Left renal pelvis (tissue), 4 donors: ENCODE results near the gene FCER1G. TPM values are rescaled to one million over a fixed set of nuclear protein-coding genes. Genes with fewer than 3 reads are reported as not detected.

Experiments
- DNase-seq, 4 donors: peaks; one replicate each; pipeline ENCODE4 v3.0.0-alpha.2; 2013; ENCODE audit warnings: low read depth in 4 of 4, low spot score in 3 of 4
- polyA plus RNA-seq, 4 donors: library from polyadenylated mRNA; unstranded; fragments of 120-200 nt; gene quantifications; one replicate each; pipeline ENCODE4 v1.2.1, GENCODE V29; 2013; ENCODE audit not compliant: insufficient read length in 4 of 4

The FCER1G gene
- polyA plus RNA-seq, 4 donors: 13.1 to 39.3 (median 17.1) TPM

GRCh38 chr1:161260376-161261260, 45.5 kb downstream of the FCER1G start:
- DNase-seq: no peak

- DNase-seq: no peak
These were observed 46.5 kb downstream of the FCER1G start for GRCh38 chr1:161261261-161262235.

- no peak for DNase-seq
These were observed 50.2 kb downstream of the FCER1G start for GRCh38 chr1:161265305-161265704.

- DNase-seq: no peak
These were observed 51.1 kb downstream of the FCER1G start for GRCh38 chr1:161266202-161266601.

GRCh38 chr1:161266836-161267235, 51.7 kb downstream of the FCER1G start:
- DNase-seq: no peak

- DNase-seq: no peak
These were observed 52.2 kb downstream of the FCER1G start for GRCh38 chr1:161267321-161267720.

Other genes with a start within 250 kb of the FCER1G start
- gene F11R, start 194.1 kb upstream of the FCER1G start, polyA plus RNA-seq: 10 to 100 TPM; 11.1 to 98.1 (median 85.2) TPM
- 10 to 100 TPM in 3 of 4 donors, 1 to 10 TPM in 1; 9.5 to 75.7 (median 52.2) TPM for gene TSTD1, start 176.3 kb upstream of the FCER1G start, polyA plus RNA-seq
- 10 to 100 TPM; 51.0 to 68.9 (median 54.5) TPM for gene USF1, start 169.3 kb upstream of the FCER1G start, polyA plus RNA-seq
- 1 to 10 TPM; 2.2 to 3.8 (median 2.3) TPM for gene ARHGAP30, start 145.4 kb upstream of the FCER1G start, polyA plus RNA-seq
- gene NECTIN4, start 125.7 kb upstream of the FCER1G start, polyA plus RNA-seq: 1 to 10 TPM in 3 of 4 donors, under 1 TPM in 1; 0.14 to 7.3 (median 3.8) TPM
- 10 to 100 TPM in 3 of 4 donors, 1 to 10 TPM in 1; 4.0 to 19.4 (median 17.3) TPM for gene KLHDC9, start 116.9 kb upstream of the FCER1G start, polyA plus RNA-seq
- 10 to 100 TPM; 58.7 to 75.7 (median 73.8) TPM for gene PFDN2, start 97.3 kb upstream of the FCER1G start, polyA plus RNA-seq
- gene NIT1, start 97.2 kb upstream of the FCER1G start, polyA plus RNA-seq: 10 to 100 TPM; 29.1 to 59.8 (median 48.6) TPM
- 10 to 100 TPM; 41.6 to 55.5 (median 48.9) TPM for gene DEDD, start 82.6 kb upstream of the FCER1G start, polyA plus RNA-seq
- 100 to 1,000 TPM; 136 to 169 (median 149) TPM for gene UFC1, start 61.3 kb upstream of the FCER1G start, polyA plus RNA-seq
- 10 to 100 TPM; 44.9 to 55.2 (median 47.2) TPM for gene USP21, start 55.8 kb upstream of the FCER1G start, polyA plus RNA-seq
- 10 to 100 TPM; 31.9 to 63.1 (median 38.8) TPM for gene PPOX, start 48.9 kb upstream of the FCER1G start, polyA plus RNA-seq
- gene B4GALT3, start 37.8 kb upstream of the FCER1G start, polyA plus RNA-seq: 10 to 100 TPM; 40.9 to 45.2 (median 42.3) TPM
- gene ADAMTS4, start 16.2 kb upstream of the FCER1G start, polyA plus RNA-seq: 1 to 10 TPM in 1 of 4 donors, under 1 TPM in 3; 0.60 to 6.1 (median 0.79) TPM
- 100 to 1,000 TPM; 126 to 217 (median 189) TPM for gene NDUFS2, start 12.9 kb upstream of the FCER1G start, polyA plus RNA-seq
- gene APOA2, start 8.3 kb downstream of the FCER1G start, polyA plus RNA-seq: 10 to 100 TPM in 1 of 4 donors, 1 to 10 TPM in 1, under 1 TPM in 1, not detected in 1; 0.73 to 87.7 (median 2.5) TPM
- 10 to 100 TPM in 3 of 4 donors, 1 to 10 TPM in 1; 9.9 to 15.4 (median 14.2) TPM for gene TOMM40L, start 10.8 kb downstream of the FCER1G start, polyA plus RNA-seq
- gene NR1I3, start 22.9 kb downstream of the FCER1G start, polyA plus RNA-seq: 1 to 10 TPM; 1.9 to 3.5 (median 2.8) TPM
- 1 to 10 TPM in 3 of 4 donors, under 1 TPM in 1; 0.59 to 1.9 (median 1.4) TPM for gene PCP4L1, start 43.5 kb downstream of the FCER1G start, polyA plus RNA-seq
- 1 to 10 TPM; 4.5 to 8.7 (median 6.0) TPM for gene MPZ, start 94.7 kb downstream of the FCER1G start, polyA plus RNA-seq
- gene SDHC, start 99.1 kb downstream of the FCER1G start, polyA plus RNA-seq: 100 to 1,000 TPM; 167 to 271 (median 244) TPM
- 10 to 100 TPM in 3 of 4 donors, 1 to 10 TPM in 1; 1.2 to 14.6 (median 11.7) TPM for gene CFAP126, start 152.6 kb downstream of the FCER1G start, polyA plus RNA-seq